GM12892 (cell line): ENCODE data around the gene CNPY1.

Experiments
- POLR2A ChIP-seq: IDR thresholded peaks from 2 replicates; pipeline ENCODE4 v1.6.1; 2011; ENCODE audit warnings: low read depth, low read length, control low read depth
- TAF1 ChIP-seq: IDR thresholded peaks from 2 replicates; pipeline ENCODE4 v1.6.1; 2011; ENCODE audit warnings: low read depth, mild to moderate bottlenecking, control low read depth, low read length, borderline replicate concordance

DNA sequence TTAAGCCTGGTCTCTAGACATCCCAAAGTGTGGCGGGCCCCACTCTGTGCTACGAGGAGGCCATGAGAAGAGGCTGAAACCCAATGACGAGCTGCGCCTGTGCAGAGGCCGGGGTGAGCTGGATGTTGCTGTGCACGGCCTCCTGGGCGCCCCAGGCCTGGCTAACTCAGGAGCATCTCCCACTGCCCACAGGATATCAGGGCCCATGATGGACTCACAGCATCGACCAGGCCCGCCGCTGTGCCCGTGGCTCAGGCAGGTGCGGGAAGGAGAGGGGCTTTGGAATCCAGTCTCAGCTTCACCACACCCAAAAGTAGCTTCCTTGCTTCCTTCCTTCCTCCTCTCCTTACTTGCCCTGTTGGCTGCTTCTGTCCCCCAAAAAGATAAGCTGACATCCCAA is 4.6 kb upstream of the CNPY1 start:
- TF ChIP-seq POLR2A (no peak), TAF1 (no peak)
